HG02884 (cell line): Measurements from ENCODE around the gene AQP4.

Source experiments
- ATAC-seq: cut with Tn5 transposase; IDR thresholded peaks from one replicate; pipeline ENCODE4 v1.9.1; 2021; ENCODE audit warnings: mild to moderate bottlenecking, moderate library complexity; ENCODE audit not compliant: unreplicated experiment

AQP4 gene

GRCh38 chr18:26843760-26844159 lies 21.7 kb downstream of the AQP4 start:
- ATAC-seq: no peak

- ATAC-seq: no peak
Observed at GRCh38 chr18:26840965-26841364, 24.5 kb downstream of the AQP4 start.

GRCh38 chr18:26839609-26840008 lies 25.9 kb downstream of the AQP4 start:
- no peak for ATAC-seq

GRCh38 chr18:26832302-26832701 lies 33.2 kb downstream of the AQP4 start:
- no peak for ATAC-seq

- no peak for ATAC-seq
Observed at GRCh38 chr18:26827581-26827980, 37.9 kb downstream of the AQP4 start.

- ATAC-seq: no peak
Observed at GRCh38 chr18:26826656-26827235, 38.8 kb downstream of the AQP4 start.

- no peak for ATAC-seq
Observed at GRCh38 chr18:26821181-26821580, 44.3 kb downstream of the AQP4 start.

- ATAC-seq: no peak
Observed at GRCh38 chr18:26819046-26819445, 46.5 kb downstream of the AQP4 start.

GRCh38 chr18:26818461-26818860 lies 47.0 kb downstream of the AQP4 start:
- ATAC-seq: no peak

GRCh38 chr18:26813043-26813442 lies 52.5 kb downstream of the AQP4 start:
- peak; percentile 83 for ATAC-seq

- no peak for ATAC-seq
Observed at GRCh38 chr18:26812462-26812861, 53.0 kb downstream of the AQP4 start.

- ATAC-seq: no peak
Observed at GRCh38 chr18:26809346-26809745, 56.2 kb downstream of the AQP4 start.

GRCh38 chr18:26806224-26806623 lies 59.3 kb downstream of the AQP4 start:
- no peak for ATAC-seq

- no peak for ATAC-seq
Observed at GRCh38 chr18:26804519-26804918, 61.0 kb downstream of the AQP4 start.

- no peak for ATAC-seq
Observed at GRCh38 chr18:26803643-26804042, 61.9 kb downstream of the AQP4 start.

- ATAC-seq: no peak
Observed at GRCh38 chr18:26802330-26803200, 62.9 kb downstream of the AQP4 start.
